Loucy (cell line): ENCODE data around the gene PDIA6.

Experiments
- H2AFZ ChIP-seq: fragments of 200-600 bp; sonication (generic); 2 replicates; pipeline ENCODE4 v1.6.0; 2016; ENCODE audit warnings: antibody characterized with exemption, mild to moderate bottlenecking, low read length, moderate library complexity
- H3F3A ChIP-seq: fragments of 200-600 bp; 2 replicates; pipeline ENCODE4 v1.6.0; 2016; ENCODE audit warnings: antibody characterized with exemption, low read depth, mild to moderate bottlenecking
- H3K27me3 ChIP-seq: fragments of 200-600 bp; sonication (generic); 2 replicates; pipeline ENCODE4 v1.6.1; 2014; ENCODE audit warnings: low read length, mild to moderate bottlenecking; ENCODE audit not compliant: insufficient read depth, poor library complexity, severe bottlenecking
- H3K36me3 ChIP-seq: fragments of 200-600 bp; sonication (generic); 2 replicates; pipeline ENCODE4 v1.6.1; 2016; ENCODE audit warnings: low read length; ENCODE audit not compliant: insufficient read depth
- H3K4me1 ChIP-seq: fragments of 200-600 bp; sonication (generic); 2 replicates; pipeline ENCODE4 v1.5.1; 2014; ENCODE audit warnings: low read length, mild to moderate bottlenecking; ENCODE audit not compliant: insufficient read depth, poor library complexity, severe bottlenecking
- H3K4me2 ChIP-seq: fragments of 200-600 bp; sonication (generic); 2 replicates; pipeline ENCODE4 v1.6.0; 2014; ENCODE audit warnings: antibody characterized with exemption, low read length, low read depth, mild to moderate bottlenecking; ENCODE audit not compliant: poor library complexity, severe bottlenecking
- H3K4me3 ChIP-seq: fragments of 200-600 bp; sonication (generic); 2 replicates; pipeline ENCODE4 v1.5.1; 2014; ENCODE audit warnings: low read length, mild to moderate bottlenecking, mixed read lengths; ENCODE audit not compliant: poor library complexity, severe bottlenecking
- H3K79me2 ChIP-seq: fragments of 200-600 bp; sonication (generic); 2 replicates; pipeline ENCODE4 v1.6.1; 2014; ENCODE audit warnings: low read length; ENCODE audit not compliant: insufficient read depth
- H3K9ac ChIP-seq: fragments of 200-600 bp; sonication (generic); 2 replicates; pipeline ENCODE4 v1.6.0; 2014; ENCODE audit warnings: mild to moderate bottlenecking, low read depth, low read length, moderate library complexity; ENCODE audit not compliant: poor library complexity, severe bottlenecking
- H3K9me2 ChIP-seq: fragments of 200-600 bp; sonication (generic); replicated peaks from 2 replicates; pipeline ENCODE4 v1.6.1; 2016; ENCODE audit warnings: low read depth, low read length, mixed read lengths
- H3K9me3 ChIP-seq: fragments of 200-600 bp; sonication (generic); 2 replicates; pipeline ENCODE4 v1.6.1; 2014; ENCODE audit warnings: mild to moderate bottlenecking, antibody characterized with exemption, low read length, low read depth; ENCODE audit not compliant: insufficient read depth
- H4K20me1 ChIP-seq: fragments of 200-600 bp; sonication (generic); 2 replicates; pipeline ENCODE4 v1.6.0; 2014; ENCODE audit warnings: antibody characterized with exemption, low read length, mild to moderate bottlenecking; ENCODE audit not compliant: insufficient read depth, poor library complexity, severe bottlenecking
- CTCF ChIP-seq: fragments of 200-600 bp; sonication (generic); conservative IDR thresholded peaks from 2 replicates; pipeline ENCODE4 v1.5.1; 2014; ENCODE audit warnings: mild to moderate bottlenecking, antibody characterized with exemption, low read length
- EZH2phosphoT487 ChIP-seq: fragments of 200-600 bp; IDR thresholded peaks from 2 replicates; pipeline ENCODE4 v1.6.1; 2018; ENCODE audit warnings: antibody characterized with exemption, mild to moderate bottlenecking, moderate library complexity, borderline replicate concordance

The PDIA6 gene

GRCh38 chr2:10845640-10846039 lies 33.1 kb upstream of the PDIA6 start:
- TF ChIP-seq EZH2phosphoT487 = no peak
- no peak for TF ChIP-seq CTCF
- no peaks in the 10 kb centered on the region for H3K36me3 ChIP-seq
- no peaks in the 10 kb centered on the region for H3K79me2 ChIP-seq
- H2AFZ ChIP-seq = no peak overlapping the region
- no peak overlapping the region for H3K9ac ChIP-seq
- no peak overlapping the region for H3K4me3 ChIP-seq
- no peak overlapping the region for H3K4me2 ChIP-seq
- H3K27me3 ChIP-seq = no peaks in the 10 kb centered on the region
- no peaks in the 10 kb centered on the region for H3K4me1 ChIP-seq
- no peaks in the 10 kb centered on the region for H3K9me3 ChIP-seq
- no peaks in the 10 kb centered on the region for H3F3A ChIP-seq
- H4K20me1 ChIP-seq = no peaks in the 10 kb centered on the region
- H3K9me2 ChIP-seq = no peaks in the 10 kb centered on the region

- Histone ChIP-seq H3K9me3 (no peaks in the 10 kb centered on the region), H3K9me2 (no peaks in the 10 kb centered on the region), H3K4me1 (no peaks in the 10 kb centered on the region), H3K9ac (no peak overlapping the region), H2AFZ (no peak overlapping the region), H3K79me2 (no peaks in the 10 kb centered on the region), H3K27me3 (no peaks in the 10 kb centered on the region), H3K4me3 (no peak overlapping the region), H3F3A (no peaks in the 10 kb centered on the region), H3K4me2 (no peak overlapping the region), H3K36me3 (no peaks in the 10 kb centered on the region), H4K20me1 (no peaks in the 10 kb centered on the region)
- TF ChIP-seq CTCF (no peak), EZH2phosphoT487 (no peak)
Measured at GRCh38 chr2:10844097-10844496, 31.5 kb upstream of the PDIA6 start.

- no peak for TF ChIP-seq CTCF
- TF ChIP-seq EZH2phosphoT487 = no peak
- Histone ChIP-seq H3F3A (no peaks in the 10 kb centered on the region), H2AFZ (no peak overlapping the region), H3K4me3 (no peak overlapping the region), H3K9ac (no peak overlapping the region), H3K9me3 (no peaks in the 10 kb centered on the region), H3K9me2 (no peaks in the 10 kb centered on the region), H4K20me1 (no peaks in the 10 kb centered on the region), H3K4me2 (no peak overlapping the region), H3K27me3 (no peaks in the 10 kb centered on the region), H3K79me2 (no peaks in the 10 kb centered on the region), H3K36me3 (no peaks in the 10 kb centered on the region), H3K4me1 (no peaks in the 10 kb centered on the region)
Measured at GRCh38 chr2:10842506-10842905, 29.9 kb upstream of the PDIA6 start.
